Panc1 (cell line): ENCODE results near the gene RNF222.
A peak's percentile ranks its signal among the peaks of the same experiment; 100 is the strongest.

Source experiments
- CTCF ChIP-seq: fragments of 450-650 bp; IDR thresholded peaks from 2 replicates; pipeline ENCODE4 v1.5.1; 2017; ENCODE audit warnings: mild to moderate bottlenecking
- POLR2AphosphoS5 ChIP-seq: IDR thresholded peaks from 2 replicates; pipeline ENCODE4 v1.6.1; 2012; ENCODE audit warnings: mild to moderate bottlenecking, low read depth, low read length, moderate library complexity
- REST ChIP-seq, 2 experiments: IDR thresholded peaks; 2 replicates each; pipeline ENCODE4 v1.6.1; 2011 to 2012; ENCODE audit warnings: low read depth in 2 of 2, control low read depth in 1 of 2, low read length in 1 of 2, mild to moderate bottlenecking in 1 of 2, moderate library complexity in 1 of 2; ENCODE audit not compliant: insufficient read depth in 1 of 2
- SIN3A ChIP-seq: IDR thresholded peaks from 2 replicates; pipeline ENCODE4 v1.6.1; 2012; ENCODE audit warnings: low read depth, mild to moderate bottlenecking, low read length, moderate library complexity, borderline replicate concordance; ENCODE audit not compliant: insufficient read depth
- TCF7L2 ChIP-seq: IDR thresholded peaks from 2 replicates; pipeline ENCODE4 v1.6.1; 2011; ENCODE audit warnings: mild to moderate bottlenecking, low read depth, low read length, inconsistent platforms

GRCh38 chr17:8376271-8377067 lies 21.2 kb downstream of the RNF222 start, which contains the start of gene KRABD2:
- peak; percentile 63 for TF ChIP-seq CTCF
- peak; percentile 93; the same call in 1 of the 2 replicates for TF ChIP-seq SIN3A
- TF ChIP-seq REST (IDR thresholded peaks at IDR 0.05; ENCODE audit: insufficient read depth in 1 of 2, low read depth in 2 of 2, low read length in 1 of 2), result 0 out of 4 replicates have a peak, but pooled peaks of 1 of the 2 experiments have one; percentile 34
- peak; percentile 99 for TF ChIP-seq POLR2AphosphoS5
- TF ChIP-seq TCF7L2, result no peak
